AG04450 (cell line): ENCODE measurements around the gene HOXA11. TPM values are rescaled to one million over a fixed set of nuclear protein-coding genes. Genes with fewer than 3 reads are reported as not detected.

Experiments
- CTCF ChIA-PET: fragments of 300-600, 350-600 bp; formaldehyde crosslinking; extraction: SDS; loops from one replicate; lab custom pipeline; 2022; ENCODE audit warnings: antibody characterized with exemption, inconsistent platforms; lab: Charles Lee
- POLR2A ChIA-PET: fragments of 350-600 bp; formaldehyde crosslinking; extraction: SDS; loops from one replicate; lab custom pipeline; 2021; ENCODE audit warnings: antibody characterized with exemption, inconsistent platforms; lab: Yijun Ruan, JAX
- DNase-seq: peaks from one replicate; pipeline ENCODE4 v3.0.0-alpha.2; 2011; ENCODE audit warnings: low read depth, low spot score
- H3K27ac ChIP-seq: one replicate; pipeline ENCODE4 v1.5.1; 2012; ENCODE audit warnings: low read depth, low read length, control low read depth
- H3K27me3 ChIP-seq: one replicate; pipeline ENCODE4 v1.6.0; 2012; ENCODE audit warnings: low read length; ENCODE audit not compliant: control insufficient read depth, insufficient read depth
- H3K4me3 ChIP-seq: 2 replicates; pipeline ENCODE4 v1.5.1; 2011; ENCODE audit warnings: mild to moderate bottlenecking, low read depth, low read length, control low read depth
- H3K9me3 ChIP-seq: 2 replicates; pipeline ENCODE4 v1.5.1; 2012; ENCODE audit warnings: low read length; ENCODE audit not compliant: control insufficient read depth, insufficient read depth
- polyA plus RNA-seq: library from polyadenylated mRNA; depleted of rRNA; stranded (reverse); fragments of >200 nt; gene quantifications from 2 replicates; pipeline ENCODE4 v1.2.3, GENCODE V29; 2011
- TF ChIP-seq, protein P1 (sequence below): IDR thresholded peaks from 2 replicates; pipeline ENCODE4 v1.5.1; 2011; ENCODE audit warnings: low read depth, low read length, control low read depth, inconsistent platforms

Gene HOXA11
- polyA plus RNA-seq, 1 experiment, result 0.04 TPM

- no peak for DNase-seq
Measured at GRCh38 chr7:27154369-27154768, 30.7 kb downstream of the HOXA11 start.

GRCh38 chr7:27153526-27153925, 31.5 kb downstream of the HOXA11 start:
- CTCF ChIA-PET, result interaction anchor here (0.6 to 2.7 kb wide), 4 partner anchors 10 to 1623 kb away, joined by 3 to 12 read pairs (median 5); partner anchors contain the start of gene HOXA5
- H3K9me3 ChIP-seq, result peaks cover 11% of the 10 kb centered on the region; the same call in 1 of the 2 replicates
- H3K27ac ChIP-seq, result no peak overlapping the region
- TF ChIP-seq, protein P1, sequence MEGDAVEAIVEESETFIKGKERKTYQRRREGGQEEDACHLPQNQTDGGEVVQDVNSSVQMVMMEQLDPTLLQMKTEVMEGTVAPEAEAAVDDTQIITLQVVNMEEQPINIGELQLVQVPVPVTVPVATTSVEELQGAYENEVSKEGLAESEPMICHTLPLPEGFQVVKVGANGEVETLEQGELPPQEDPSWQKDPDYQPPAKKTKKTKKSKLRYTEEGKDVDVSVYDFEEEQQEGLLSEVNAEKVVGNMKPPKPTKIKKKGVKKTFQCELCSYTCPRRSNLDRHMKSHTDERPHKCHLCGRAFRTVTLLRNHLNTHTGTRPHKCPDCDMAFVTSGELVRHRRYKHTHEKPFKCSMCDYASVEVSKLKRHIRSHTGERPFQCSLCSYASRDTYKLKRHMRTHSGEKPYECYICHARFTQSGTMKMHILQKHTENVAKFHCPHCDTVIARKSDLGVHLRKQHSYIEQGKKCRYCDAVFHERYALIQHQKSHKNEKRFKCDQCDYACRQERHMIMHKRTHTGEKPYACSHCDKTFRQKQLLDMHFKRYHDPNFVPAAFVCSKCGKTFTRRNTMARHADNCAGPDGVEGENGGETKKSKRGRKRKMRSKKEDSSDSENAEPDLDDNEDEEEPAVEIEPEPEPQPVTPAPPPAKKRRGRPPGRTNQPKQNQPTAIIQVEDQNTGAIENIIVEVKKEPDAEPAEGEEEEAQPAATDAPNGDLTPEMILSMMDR, result no peak
- POLR2A ChIA-PET, result no interaction called here
- H3K4me3 ChIP-seq, result no peak overlapping the region
- DNase-seq, result no peak
- H3K27me3 ChIP-seq, result peaks cover 6% of the 10 kb centered on the region

More at GRCh38 chr7:27154369-27154768, 30.7 kb downstream of the HOXA11 start:
- Histone ChIP-seq H3K27ac (no peak overlapping the region), H3K27me3 (peaks cover 6% of the 10 kb centered on the region), H3K4me3 (no peak overlapping the region), H3K9me3 (peaks cover 12% of the 10 kb centered on the region; the same call in 1 of the 2 replicates)
- ChIA-PET CTCF (interaction anchor here (0.9 to 2.7 kb wide), 4 partner anchors 9 to 1261 kb away, joined by 3 to 12 read pairs (median 6); partner anchors contain the start of gene HOXA5), POLR2A (no interaction called here)
- TF ChIP-seq, protein P1, result no peak

- peak overlapping the region; percentile 73 for H3K4me3 ChIP-seq
- H3K27me3 ChIP-seq, result peaks cover 6% of the 10 kb centered on the region
- H3K9me3 ChIP-seq, result peaks cover 6% of the 10 kb centered on the region; the same call in 1 of the 2 replicates
- ChIA-PET CTCF (interaction anchor here (0.7 to 2.7 kb wide), 6 partner anchors 8 to 783 kb away, joined by 3 to 12 read pairs (median 4); partner anchors contain the start of gene HOXA5), POLR2A (interaction anchor here (0.7 to 1.2 kb wide), 6 partner anchors 9 to 1296 kb away, joined by 3 to 10 read pairs (median 5); partner anchors contain the start of genes HOXA1 and HOXA5)
- TF ChIP-seq, protein P1, result no peak
- DNase-seq, result no peak
- H3K27ac ChIP-seq, result peak overlapping the region; percentile 69
Measured at GRCh38 chr7:27152816-27153442, 32.1 kb downstream of the HOXA11 start.

DNA sequence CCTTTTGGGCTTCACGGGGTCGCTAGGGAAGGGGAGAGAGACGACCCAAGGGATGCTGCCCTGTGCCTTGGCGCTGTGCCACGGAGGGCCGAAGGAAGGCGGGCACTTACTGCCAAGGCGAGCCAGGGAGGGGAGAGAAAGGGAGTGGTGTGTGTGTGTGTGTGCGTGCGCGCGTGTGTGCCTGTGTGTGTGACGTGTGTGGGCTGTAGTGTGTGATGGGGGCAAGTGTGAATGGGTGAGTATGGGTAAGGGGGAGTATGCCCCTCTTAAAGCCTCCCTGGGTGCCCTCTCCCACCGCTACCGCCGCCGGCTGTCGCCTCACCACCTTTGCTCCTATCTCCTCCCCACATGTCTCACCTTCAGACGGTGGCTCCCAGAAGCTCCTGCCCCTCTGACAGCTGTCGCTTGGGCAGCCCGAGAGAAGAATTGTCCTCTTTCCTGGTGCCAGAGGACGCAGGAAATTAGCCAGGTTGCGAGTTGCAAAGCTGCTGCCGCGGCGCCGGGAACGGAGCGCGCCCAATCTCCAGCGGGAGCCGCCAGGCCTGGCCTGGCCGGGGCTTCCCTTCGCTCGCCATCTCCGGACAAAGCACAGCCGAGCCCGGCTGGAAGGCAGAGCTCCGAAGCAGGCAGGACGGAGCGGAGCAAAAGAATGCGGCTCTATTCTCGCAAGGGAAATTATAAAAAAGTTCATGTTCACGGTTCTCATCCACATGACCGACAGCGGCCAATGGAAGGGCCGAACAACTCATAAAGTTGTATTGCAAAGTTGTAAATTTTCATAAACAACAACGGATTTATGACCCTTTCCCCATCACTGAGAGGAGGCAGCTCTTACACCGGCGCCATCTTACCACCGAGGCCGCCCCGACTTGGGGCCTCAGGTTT, 32.9 kb downstream of the HOXA11 start, which contains the start of gene HOXA3:
Gene HOXA3 (minus strand): TSS at position 653 of the 885 bp plus-strand sequence. CDS start 41,943 bp downstream, outside the sequence.
- H3K9me3 ChIP-seq, result peaks cover 2% of the 10 kb centered on the region; the same call in 1 of the 2 replicates
- H3K27me3 ChIP-seq, result peaks cover 6% of the 10 kb centered on the region
- H3K27ac ChIP-seq, result peak within 1 kb of the TSS; percentile 69
- ChIA-PET POLR2A (interaction anchor here (0.7 to 1.2 kb wide), 6 partner anchors 9 to 1296 kb away, joined by 3 to 10 read pairs (median 5); partner anchors contain the start of genes HOXA1 and HOXA5), CTCF (interaction anchor here (0.7 to 2.7 kb wide), 10 partner anchors 8 to 782 kb away, joined by 3 to 12 read pairs (median 4); partner anchors contain the start of gene HOXA5)
- no peak for DNase-seq
- H3K4me3 ChIP-seq, result peak within 1 kb of the TSS; percentile 73
- TF ChIP-seq, protein P1, result no peak
